Fibroblast of the aortic adventitia (primary cell): ENCODE measurements around the gene CXCR6. TPM values are rescaled to one million over a fixed set of nuclear protein-coding genes. Genes with fewer than 3 reads are reported as not detected.

Experiments
- DNase-seq: peaks from one replicate; pipeline ENCODE4 v3.0.0-alpha.2; 2010; ENCODE audit warnings: low read depth
- H3K4me3 ChIP-seq: 2 replicates; pipeline ENCODE4 v1.5.1; 2011; ENCODE audit warnings: low read depth, mild to moderate bottlenecking, control low read depth, low read length, moderate library complexity
- CTCF ChIP-seq: IDR thresholded peaks from 2 replicates; pipeline ENCODE4 v1.5.1; 2011; ENCODE audit warnings: mild to moderate bottlenecking, low read length, control low read depth, inconsistent platforms; ENCODE audit not compliant: insufficient read depth
- total RNA-seq: library from RNA; depleted of rRNA; stranded (reverse); fragments of >200 nt; gene quantifications from 2 replicates; pipeline ENCODE4 v1.2.3, GENCODE V29; 2012; ENCODE audit warnings: low replicate concordance

The CXCR6 gene
- total RNA-seq, 1 donor = not detected

DNA sequence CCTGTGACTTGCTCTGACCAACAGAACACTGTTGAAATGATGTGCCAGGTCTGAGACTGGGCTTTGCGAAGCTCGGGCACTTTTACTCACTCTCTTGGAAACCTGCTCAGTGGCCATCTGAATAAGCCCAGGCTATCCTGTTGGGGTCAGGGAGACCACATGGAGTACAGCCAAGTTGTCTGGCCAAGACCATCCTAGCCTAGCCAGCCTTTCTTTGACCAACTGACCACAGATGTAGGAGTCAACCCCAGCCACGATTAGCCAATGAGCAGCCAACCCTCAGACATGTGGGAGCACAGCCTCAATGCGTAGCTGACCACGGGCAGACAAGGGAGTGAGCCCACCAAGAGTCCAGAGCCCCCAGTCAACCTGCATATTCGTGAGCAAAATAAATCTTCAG lies 30.8 kb upstream of the CXCR6 start:
- no peak for TF ChIP-seq CTCF
- H3K4me3 ChIP-seq = no peak overlapping the region
- no peak for DNase-seq

DNA sequence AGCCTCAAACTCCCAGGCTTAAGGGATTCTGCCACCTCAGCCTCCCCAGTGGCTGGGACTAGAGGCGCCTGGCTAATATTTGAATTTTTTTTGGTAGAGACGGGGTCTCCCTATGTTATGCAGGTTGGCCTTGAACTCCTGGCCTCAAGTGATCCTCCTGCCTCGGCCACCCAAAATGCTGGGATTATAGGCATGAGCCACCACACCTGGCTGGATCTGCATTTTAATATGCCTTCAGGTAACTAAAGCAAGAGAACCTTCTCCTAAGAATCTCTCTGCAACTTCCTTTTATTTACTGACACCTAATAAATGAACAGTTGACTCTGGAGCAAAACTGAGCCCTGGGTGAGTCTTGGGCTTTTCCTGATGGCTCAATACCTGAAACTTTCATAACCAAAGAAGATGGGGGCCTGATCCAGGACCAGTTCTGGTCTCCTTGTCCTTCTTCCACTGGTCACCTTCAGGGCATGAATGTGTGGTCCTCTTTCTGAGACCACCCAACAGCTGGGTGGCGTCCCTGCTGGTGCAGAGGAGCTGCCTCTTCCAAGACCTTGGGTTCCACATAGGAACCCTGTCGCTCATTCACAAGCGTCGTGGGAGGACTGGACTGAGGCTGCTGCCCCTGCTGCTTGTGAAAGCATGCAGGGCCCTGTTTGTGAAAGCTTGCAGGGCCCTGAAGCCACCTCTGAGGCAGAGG lies 28.8 kb upstream of the CXCR6 start:
- H3K4me3 ChIP-seq = no peak overlapping the region
- no peak for DNase-seq
- TF ChIP-seq CTCF = no peak

- no peak for DNase-seq
- no peak overlapping the region for H3K4me3 ChIP-seq
- TF ChIP-seq CTCF = no peak
These were observed 28.2 kb upstream of the CXCR6 start for GRCh38 chr3:45915059-45915439.

DNA sequence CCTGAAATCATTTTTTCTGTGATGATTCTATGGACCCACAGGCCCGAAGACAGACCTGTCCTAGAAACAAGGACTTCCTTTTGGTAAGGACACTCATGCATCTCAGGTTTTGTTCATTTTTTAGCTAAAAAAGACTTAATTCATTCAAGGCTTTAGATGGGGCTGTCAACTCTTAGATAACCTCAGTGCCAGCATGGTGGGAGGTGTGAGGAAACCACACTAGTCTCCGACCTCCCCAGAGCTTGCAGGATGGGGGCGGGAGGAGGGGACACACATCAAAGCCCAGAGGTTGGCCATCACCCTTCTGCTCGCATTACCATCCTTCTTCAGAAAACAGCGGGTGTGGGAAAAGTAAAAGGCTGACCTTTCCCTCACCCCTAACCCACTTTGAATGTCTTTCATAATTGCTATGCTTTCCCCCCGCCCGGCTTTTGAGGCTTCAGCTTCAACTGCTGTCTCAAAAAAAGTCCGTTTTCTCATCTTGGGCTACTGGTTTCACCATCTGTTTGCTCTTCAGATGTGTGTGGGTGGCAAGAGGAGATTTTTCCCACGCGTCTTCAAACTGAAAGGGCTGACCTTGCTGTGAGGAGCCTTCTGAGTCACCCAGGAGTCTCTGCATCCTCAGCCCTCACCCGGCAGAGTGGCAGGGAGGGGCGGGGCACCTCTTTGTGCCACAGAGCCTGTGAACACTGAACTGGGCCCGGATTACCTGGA lies 27.6 kb upstream of the CXCR6 start:
- no peak overlapping the region for H3K4me3 ChIP-seq
- DNase-seq = peak; percentile 50
- no peak for TF ChIP-seq CTCF

- DNase-seq = no peak
These were observed 25.9 kb upstream of the CXCR6 start for GRCh38 chr3:45917146-45917898.

More at GRCh38 chr3:45917146-45917898, 25.9 kb upstream of the CXCR6 start:
- TF ChIP-seq CTCF = no peak
- H3K4me3 ChIP-seq = no peak overlapping the region
